Astrocyte (in vitro differentiated cells and primary cell): Measurements from ENCODE around the gene GRAMD1B.

Source experiments
- CTCF ChIP-seq: IDR thresholded peaks from 2 replicates; pipeline ENCODE4 v1.5.1; 2011; ENCODE audit warnings: low read depth, mild to moderate bottlenecking, inconsistent platforms, low read length, moderate library complexity; ENCODE audit not compliant: insufficient read depth
- EZH2 ChIP-seq: IDR thresholded peaks from 2 replicates; pipeline ENCODE4 v1.6.1; 2012; ENCODE audit warnings: mild to moderate bottlenecking, low read length, inconsistent platforms; ENCODE audit not compliant: insufficient read depth

DNA sequence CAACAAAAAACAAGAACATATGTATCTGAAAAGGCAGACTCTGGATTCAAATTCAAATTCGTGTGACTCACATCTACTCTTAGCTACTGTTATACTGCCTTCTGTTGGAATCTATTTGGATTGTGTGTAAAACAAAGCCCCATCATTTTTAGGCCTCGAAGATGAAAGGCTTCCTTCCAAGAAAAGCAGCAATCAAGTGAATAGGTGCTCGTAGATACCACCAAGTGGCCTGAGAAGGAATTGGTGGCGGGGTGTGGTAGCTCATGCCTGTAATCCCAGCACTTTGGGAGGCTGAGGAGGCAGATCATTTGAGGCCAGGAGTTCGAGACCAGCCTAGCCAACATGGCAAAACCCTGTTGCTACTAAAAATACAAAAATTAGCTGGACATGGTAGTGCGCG lies 4.2 kb downstream of the GRAMD1B start:
- TF ChIP-seq CTCF (no peak), EZH2 (no peak)
